ENCODE results near the gene DIP2A.

DNA sequence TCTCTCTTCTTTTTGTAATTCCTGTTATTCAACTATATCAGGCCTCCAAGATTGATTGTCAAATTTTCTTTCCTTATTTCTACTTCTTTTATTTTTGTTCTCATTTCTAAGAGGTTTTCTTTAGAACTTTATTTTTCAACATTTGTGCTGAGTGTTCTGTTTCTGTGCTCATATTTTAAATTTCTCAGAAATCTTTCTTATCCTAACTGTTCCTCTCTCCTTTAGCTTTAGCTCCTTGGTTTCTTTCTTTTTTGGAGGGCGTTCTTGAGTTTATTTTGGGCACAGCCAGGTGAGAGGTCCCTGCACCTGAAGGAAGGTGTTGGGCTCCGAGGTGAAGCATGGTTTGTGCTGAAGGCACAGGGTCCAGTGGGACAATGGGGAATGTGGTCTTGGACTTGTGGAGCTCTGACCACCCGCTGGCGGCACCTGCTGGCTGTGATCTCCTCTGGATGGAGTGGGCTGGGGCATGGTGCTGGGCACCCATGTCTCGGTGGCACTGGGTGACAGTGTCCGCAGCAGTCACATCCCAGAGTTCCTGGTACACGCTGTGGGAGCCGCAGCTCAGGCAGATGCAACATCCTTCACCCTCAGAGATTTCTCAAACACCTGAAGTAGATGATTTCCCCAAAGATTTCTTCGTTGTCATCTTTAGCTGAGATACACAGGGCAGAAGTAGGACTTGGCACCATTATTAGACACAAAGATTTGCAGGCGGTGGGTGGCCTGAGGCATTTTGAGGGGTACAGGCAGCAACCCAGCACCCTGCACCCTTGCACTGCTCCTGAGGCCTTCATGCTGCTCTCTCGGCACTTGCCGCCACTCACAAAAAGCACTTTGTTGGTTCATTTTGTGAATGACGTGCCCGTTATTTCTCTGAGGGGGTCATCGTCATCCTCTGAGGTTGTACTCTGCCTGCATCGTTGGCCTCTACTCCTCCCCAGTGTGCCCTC, 38.2 kb upstream of the DIP2A start:
- TF ChIP-seq, protein P1, sequence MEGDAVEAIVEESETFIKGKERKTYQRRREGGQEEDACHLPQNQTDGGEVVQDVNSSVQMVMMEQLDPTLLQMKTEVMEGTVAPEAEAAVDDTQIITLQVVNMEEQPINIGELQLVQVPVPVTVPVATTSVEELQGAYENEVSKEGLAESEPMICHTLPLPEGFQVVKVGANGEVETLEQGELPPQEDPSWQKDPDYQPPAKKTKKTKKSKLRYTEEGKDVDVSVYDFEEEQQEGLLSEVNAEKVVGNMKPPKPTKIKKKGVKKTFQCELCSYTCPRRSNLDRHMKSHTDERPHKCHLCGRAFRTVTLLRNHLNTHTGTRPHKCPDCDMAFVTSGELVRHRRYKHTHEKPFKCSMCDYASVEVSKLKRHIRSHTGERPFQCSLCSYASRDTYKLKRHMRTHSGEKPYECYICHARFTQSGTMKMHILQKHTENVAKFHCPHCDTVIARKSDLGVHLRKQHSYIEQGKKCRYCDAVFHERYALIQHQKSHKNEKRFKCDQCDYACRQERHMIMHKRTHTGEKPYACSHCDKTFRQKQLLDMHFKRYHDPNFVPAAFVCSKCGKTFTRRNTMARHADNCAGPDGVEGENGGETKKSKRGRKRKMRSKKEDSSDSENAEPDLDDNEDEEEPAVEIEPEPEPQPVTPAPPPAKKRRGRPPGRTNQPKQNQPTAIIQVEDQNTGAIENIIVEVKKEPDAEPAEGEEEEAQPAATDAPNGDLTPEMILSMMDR (IDR thresholded peaks at IDR 0.05; ENCODE audit: borderline replicate concordance, extremely low read depth, low read length, poor library complexity, severe bottlenecking) = no peak
- TF ChIP-seq EZH2 (IDR thresholded peaks at IDR 0.05; ENCODE audit: borderline replicate concordance, low read depth, low read length, severe bottlenecking) = no peak

Data from DND-41 (cell line).